ENCODE results near the gene PDHX. TPM values are rescaled to one million over a fixed set of nuclear protein-coding genes. Genes with fewer than 3 reads are reported as not detected.

The PDHX gene
- total RNA-seq (10 to 100 TPM; 68.4 to 89.2 (median 77.3) TPM), polyA plus RNA-seq (59.5 TPM)
- long read RNA-seq, donor 1, transcript PDHX-201 (11 exons, 2,389 nt) = major isoform, 153 of 179 reads
- long read RNA-seq, donor 1, partial matches to known transcripts = 9 of 179 reads
- long read RNA-seq, donor 1, other reads (novel, unspliced or antisense) = 14 of 179 reads
- long read RNA-seq, donor 2, transcript PDHX-201 (11 exons, 2,389 nt) = major isoform, 61 of 78 reads
- long read RNA-seq, donor 2, partial matches to known transcripts = 10 of 78 reads
- long read RNA-seq, donor 2, other reads (novel, unspliced or antisense) = 7 of 78 reads
- long read RNA-seq, donor 3, transcript PDHX-202 (6 exons, 952 nt) = minor isoform, 5 of 544 reads
- long read RNA-seq, donor 3, transcript PDHX-201 (11 exons, 2,389 nt) = major isoform, 434 of 544 reads
- long read RNA-seq, donor 3, partial matches to known transcripts = 77 of 544 reads
- long read RNA-seq, donor 3, other reads (novel, unspliced or antisense) = 25 of 544 reads
- long read RNA-seq, donor 4, transcript PDHX-201 (11 exons, 2,389 nt) = major isoform, 38 of 54 reads
- long read RNA-seq, donor 4, partial matches to known transcripts = 11 of 54 reads
- long read RNA-seq, donor 4, other reads (novel, unspliced or antisense) = 3 of 54 reads

DNA sequence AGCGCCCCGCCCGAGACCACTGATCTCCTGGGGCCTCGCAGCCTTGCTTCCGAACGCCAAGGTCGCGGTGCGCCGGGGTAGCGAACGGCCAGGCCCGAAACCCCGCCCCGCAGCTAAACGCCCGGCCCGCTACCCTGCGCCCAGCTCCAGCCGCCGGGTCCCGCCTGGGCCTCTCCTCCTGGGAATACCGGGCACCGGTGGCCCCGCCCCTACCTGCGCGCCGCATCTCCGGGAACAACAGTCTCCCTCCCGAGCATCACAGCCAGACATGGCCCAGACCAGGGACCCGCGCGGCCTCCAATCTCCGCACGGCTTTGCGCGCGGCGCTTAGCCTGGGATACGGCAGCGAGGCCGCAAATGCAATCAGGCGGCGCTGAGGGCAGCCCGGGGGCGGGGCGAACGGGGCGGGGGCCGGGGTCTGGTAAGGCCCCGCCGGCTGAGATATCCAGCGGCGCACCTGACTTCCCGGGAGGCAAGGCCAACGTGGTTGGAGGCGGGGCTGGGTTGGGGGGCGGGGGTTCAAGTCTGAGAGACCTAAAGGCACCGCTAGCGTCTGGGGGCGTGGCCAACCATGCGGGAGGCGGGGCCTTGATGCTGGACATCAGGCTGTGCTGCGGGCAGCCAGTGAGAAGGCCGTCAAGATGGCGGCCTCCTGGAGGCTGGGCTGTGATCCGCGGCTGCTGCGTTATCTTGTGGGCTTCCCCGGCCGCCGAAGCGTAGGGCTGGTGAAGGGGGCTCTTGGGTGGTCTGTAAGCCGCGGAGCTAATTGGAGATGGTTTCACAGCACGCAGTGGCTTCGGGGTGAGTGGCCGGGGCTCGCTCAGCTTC lies at the start of gene PDHX, which contains the start of gene APIP:
TSS of gene PDHX (plus strand) at position 604 of the 828 bp plus-strand sequence. CDS start at position 642, 38 bp downstream.
TSS of gene APIP (minus strand) at position 365 of the 828 bp plus-strand sequence. CDS start at position 270, 95 bp downstream.
- no peaks in the 10 kb centered on the region for H3K9me3 ChIP-seq (ENCODE audit: control insufficient read depth, low read length)
- H3K27me3 ChIP-seq (ENCODE audit: control insufficient read depth, insufficient read depth) = no peaks in the 10 kb centered on the region
- WGBS = under 1% methylated on average over 79 of the region's 79 CpGs
- DNase-seq (peak; percentile 99 to 100 (median 99)), ATAC-seq (peak; percentile 97 to 98)
- H3K27ac ChIP-seq (ENCODE audit: low read length) = peak within 1 kb of the TSS; percentile 98
- peak within 1 kb of the TSS; percentile 90 for H3K4me3 ChIP-seq (ENCODE audit: low read length)
- intact Hi-C loops (cut with DNase I) = loop anchor here in 1 of 4 donors (10.0 kb wide), 1 partner anchor 399 kb away; no protein-coding TSS in a partner anchor
- H3K4me1 ChIP-seq (ENCODE audit: control insufficient read depth, insufficient read depth, low read length) = no peaks in the 10 kb centered on the region

GRCh38 chr11:34869425-34869824 lies 47.0 kb upstream of the PDHX start:
- Histone ChIP-seq H3K27me3 (ENCODE audit: control insufficient read depth, insufficient read depth) (no peaks in the 10 kb centered on the region), H3K4me3 (ENCODE audit: low read length) (no peak overlapping the region), H3K9me3 (ENCODE audit: control insufficient read depth, low read length) (no peaks in the 10 kb centered on the region), H3K27ac (ENCODE audit: low read length) (no peak overlapping the region), H3K4me1 (ENCODE audit: control insufficient read depth, insufficient read depth, low read length) (no peaks in the 10 kb centered on the region)
- 70% methylated on average over 3 of the region's 3 CpGs for WGBS
- DNase-seq = no peak
- intact Hi-C loops (cut with DNase I) = no loop called here
- no peak for ATAC-seq

DNA sequence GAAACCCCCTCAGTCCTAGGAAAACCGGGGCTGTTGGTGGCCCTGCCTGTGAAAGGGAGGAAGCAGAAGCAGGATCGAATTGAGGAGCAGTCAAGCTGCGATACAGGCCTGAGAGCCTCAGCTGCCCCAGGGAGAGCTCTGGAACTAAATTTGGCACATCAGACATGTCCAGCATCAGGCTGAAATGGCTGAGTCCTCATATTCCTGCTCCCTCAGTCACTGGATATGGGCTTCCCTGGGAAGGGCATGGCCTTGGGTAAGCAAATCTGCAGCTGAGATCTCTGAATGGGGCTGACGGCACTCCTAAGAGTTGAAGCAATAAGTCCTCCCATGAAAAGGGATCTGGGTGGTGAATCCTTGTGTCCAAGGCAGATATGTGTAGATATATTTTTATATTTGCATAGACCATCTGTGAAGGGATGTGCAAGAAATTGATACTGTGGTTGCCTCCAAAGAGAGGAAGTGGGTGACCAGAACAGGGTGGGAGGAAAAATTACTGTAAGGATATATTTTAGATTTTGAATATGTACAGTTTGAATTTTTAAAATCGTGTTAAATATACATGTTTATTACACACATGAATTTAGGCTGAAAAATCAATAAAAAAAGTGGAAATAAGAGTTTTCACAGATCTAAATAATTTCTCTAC lies 45.7 kb upstream of the PDHX start:
- Histone ChIP-seq H3K4me3 (ENCODE audit: low read length) (no peak overlapping the region), H3K4me1 (ENCODE audit: control insufficient read depth, insufficient read depth, low read length) (no peaks in the 10 kb centered on the region), H3K9me3 (ENCODE audit: control insufficient read depth, low read length) (no peaks in the 10 kb centered on the region), H3K27ac (ENCODE audit: low read length) (no peak overlapping the region), H3K27me3 (ENCODE audit: control insufficient read depth, insufficient read depth) (no peaks in the 10 kb centered on the region)
- intact Hi-C loops (cut with DNase I) = no loop called here
- WGBS = 74% methylated on average over 5 of the region's 5 CpGs
- ATAC-seq = no peak
- DNase-seq = no peak

DNA sequence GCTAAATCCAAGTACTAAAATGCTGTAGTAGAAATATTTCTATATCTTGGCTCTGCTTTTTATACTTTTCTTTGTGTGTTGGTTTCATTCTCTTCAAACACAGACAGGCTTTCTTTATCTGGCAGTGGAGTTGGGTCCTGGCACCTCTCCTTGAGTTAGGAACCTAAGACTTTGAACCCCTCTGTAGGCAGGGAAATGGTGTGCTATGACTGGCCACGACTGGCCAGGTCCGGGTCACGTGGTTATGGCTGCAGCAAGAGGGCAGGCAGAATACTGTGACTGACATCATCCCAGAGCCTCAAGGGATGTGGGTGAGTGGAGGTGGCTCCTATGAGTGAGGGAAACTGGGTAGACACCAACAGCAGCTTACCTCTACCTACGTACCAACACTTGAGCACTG lies 42.2 kb upstream of the PDHX start:
- H3K4me3 ChIP-seq (ENCODE audit: low read length) = no peak overlapping the region
- 95% methylated on average over 4 of the region's 4 CpGs for WGBS
- no peak for DNase-seq
- H3K9me3 ChIP-seq (ENCODE audit: control insufficient read depth, low read length) = no peaks in the 10 kb centered on the region
- no peak for ATAC-seq
- H3K4me1 ChIP-seq (ENCODE audit: control insufficient read depth, insufficient read depth, low read length) = no peaks in the 10 kb centered on the region
- no peaks in the 10 kb centered on the region for H3K27me3 ChIP-seq (ENCODE audit: control insufficient read depth, insufficient read depth)
- no peak overlapping the region for H3K27ac ChIP-seq (ENCODE audit: low read length)
- intact Hi-C loops (cut with DNase I) = no loop called here

- H3K4me3 ChIP-seq (ENCODE audit: low read length) = no peak overlapping the region
- no peaks in the 10 kb centered on the region for H3K27me3 ChIP-seq (ENCODE audit: control insufficient read depth, insufficient read depth)
- intact Hi-C loops (cut with DNase I) = no loop called here
- no peaks in the 10 kb centered on the region for H3K4me1 ChIP-seq (ENCODE audit: control insufficient read depth, insufficient read depth, low read length)
- no peak overlapping the region for H3K27ac ChIP-seq (ENCODE audit: low read length)
- DNase-seq (no peak), ATAC-seq (no peak)
- H3K9me3 ChIP-seq (ENCODE audit: control insufficient read depth, low read length) = no peaks in the 10 kb centered on the region
- 90% methylated on average over 3 of the region's 3 CpGs for WGBS
Observed at GRCh38 chr11:34877375-34877975, 38.9 kb upstream of the PDHX start.

DNA sequence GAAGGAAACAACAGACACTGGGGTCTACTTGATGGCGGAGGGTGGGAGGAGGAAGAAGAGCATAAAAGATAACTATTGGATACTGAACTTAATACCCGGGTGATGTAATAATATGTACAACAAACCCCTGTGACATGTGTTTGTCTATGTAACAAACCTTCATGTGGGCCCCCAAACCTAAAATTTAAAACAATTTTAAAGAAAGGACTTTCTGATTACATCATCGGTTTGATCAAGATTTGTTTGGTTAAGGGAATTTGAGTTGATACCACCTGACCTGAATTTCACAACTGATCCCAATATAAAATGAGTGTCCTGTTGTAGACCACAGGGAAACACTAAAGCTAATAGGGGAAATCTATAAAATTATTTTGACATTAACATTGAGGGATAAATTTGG lies 34.5 kb upstream of the PDHX start:
- intact Hi-C loops (cut with DNase I) = no loop called here

DNA sequence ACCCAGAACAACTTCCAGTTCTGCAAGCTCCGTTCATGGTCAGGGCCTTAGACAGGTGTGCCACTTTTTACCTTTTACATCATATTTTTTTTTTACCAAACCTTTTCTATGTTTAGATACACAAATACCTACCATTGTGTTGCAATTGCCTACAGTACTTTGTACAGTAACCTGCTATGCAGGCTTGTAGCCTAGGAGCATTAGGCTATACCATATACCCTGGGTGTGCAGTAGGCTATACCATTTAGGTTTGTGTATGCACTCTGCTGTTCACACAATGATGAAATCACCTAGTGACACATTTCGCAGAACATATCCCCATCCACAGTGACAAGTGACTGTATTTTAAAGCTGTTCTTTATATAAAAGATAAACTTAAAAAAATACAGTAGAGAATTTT lies 29.8 kb upstream of the PDHX start:
- no peak overlapping the region for H3K4me3 ChIP-seq (ENCODE audit: low read length)
- no peak overlapping the region for H3K27ac ChIP-seq (ENCODE audit: low read length)
- intact Hi-C loops (cut with DNase I) = loop anchor here in 1 of 4 donors (5.0 kb wide), 1 partner anchor 299 kb away; no protein-coding TSS in a partner anchor
- no peaks in the 10 kb centered on the region for H3K27me3 ChIP-seq (ENCODE audit: control insufficient read depth, insufficient read depth)
- DNase-seq (no peak), ATAC-seq (no peak)
- no peaks in the 10 kb centered on the region for H3K9me3 ChIP-seq (ENCODE audit: control insufficient read depth, low read length)
- WGBS = 96% methylated on average over 2 of the region's 2 CpGs
- no peaks in the 10 kb centered on the region for H3K4me1 ChIP-seq (ENCODE audit: control insufficient read depth, insufficient read depth, low read length)

More for the DNA sequence above, 34.5 kb upstream of the PDHX start:
- Histone ChIP-seq H3K9me3 (ENCODE audit: control insufficient read depth, low read length) (no peaks in the 10 kb centered on the region), H3K27me3 (ENCODE audit: control insufficient read depth, insufficient read depth) (no peaks in the 10 kb centered on the region), H3K4me3 (ENCODE audit: low read length) (no peak overlapping the region), H3K4me1 (ENCODE audit: control insufficient read depth, insufficient read depth, low read length) (no peaks in the 10 kb centered on the region), H3K27ac (ENCODE audit: low read length) (no peak overlapping the region)
- DNase-seq (no peak), ATAC-seq (no peak)
- 97% methylated on average over 3 of the region's 3 CpGs for WGBS

DNA sequence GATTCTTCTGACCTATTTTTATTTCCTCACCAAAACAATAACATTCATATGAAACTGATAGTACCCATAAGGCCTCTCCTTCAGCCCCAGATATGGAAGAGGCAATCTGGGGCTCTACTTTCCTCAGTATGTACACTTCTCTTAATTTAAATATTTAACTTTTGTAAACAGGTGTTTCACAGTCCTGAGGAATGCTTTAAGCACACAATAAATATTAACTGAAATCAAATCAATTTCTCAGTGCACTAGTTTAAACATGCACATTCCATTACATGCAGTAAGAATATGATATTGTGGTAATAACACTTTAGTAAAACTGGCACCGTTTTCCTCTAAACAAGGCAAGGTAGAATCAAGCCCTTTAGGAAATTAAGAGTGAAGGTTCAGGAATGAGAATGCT lies 29.2 kb upstream of the PDHX start:
- Histone ChIP-seq H3K27me3 (ENCODE audit: control insufficient read depth, insufficient read depth) (no peaks in the 10 kb centered on the region), H3K27ac (ENCODE audit: low read length) (no peak overlapping the region), H3K4me3 (ENCODE audit: low read length) (no peak overlapping the region), H3K9me3 (ENCODE audit: control insufficient read depth, low read length) (no peaks in the 10 kb centered on the region), H3K4me1 (ENCODE audit: control insufficient read depth, insufficient read depth, low read length) (no peaks in the 10 kb centered on the region)
- DNase-seq = no peak
- no peak for ATAC-seq
- WGBS = 97% methylated on average over 1 of the region's 1 CpG
- intact Hi-C loops (cut with DNase I) = loop anchor here in 1 of 4 donors (5.0 kb wide), 1 partner anchor 300 kb away; no protein-coding TSS in a partner anchor

DNA sequence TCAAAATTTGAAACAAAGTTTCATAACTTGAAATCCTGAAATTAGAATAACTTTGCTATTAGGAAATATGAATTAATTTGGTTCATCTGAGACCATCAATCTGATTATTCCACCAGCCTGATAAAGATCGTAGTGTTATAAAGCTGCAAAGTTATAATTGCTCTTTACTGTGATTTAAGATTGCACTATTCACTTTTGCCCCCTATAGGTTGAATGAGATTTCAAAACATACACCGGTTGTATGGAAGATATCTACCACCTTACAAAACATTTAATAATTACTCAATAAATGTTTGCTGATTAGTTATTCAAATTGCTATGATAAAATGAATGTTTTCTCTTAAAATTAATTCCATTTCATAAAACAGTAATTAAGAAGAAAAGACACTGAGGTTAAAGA lies 26.3 kb upstream of the PDHX start:
- H3K27me3 ChIP-seq (ENCODE audit: control insufficient read depth, insufficient read depth) = no peaks in the 10 kb centered on the region
- H3K9me3 ChIP-seq (ENCODE audit: control insufficient read depth, low read length) = no peaks in the 10 kb centered on the region
- no peaks in the 10 kb centered on the region for H3K4me1 ChIP-seq (ENCODE audit: control insufficient read depth, insufficient read depth, low read length)
- H3K27ac ChIP-seq (ENCODE audit: low read length) = no peak overlapping the region
- no peak for ATAC-seq
- no peak overlapping the region for H3K4me3 ChIP-seq (ENCODE audit: low read length)
- intact Hi-C loops (cut with DNase I) = loop anchor here in 3 of 4 donors (5.0 kb wide), 1 partner anchor 303 kb away; no protein-coding TSS in a partner anchor
- no peak for DNase-seq
- WGBS = 52% methylated on average over 2 of the region's 2 CpGs

GRCh38 chr11:34890812-34891211 lies 25.6 kb upstream of the PDHX start:
- ATAC-seq (no peak), DNase-seq (no peak)
- no peaks in the 10 kb centered on the region for H3K4me1 ChIP-seq (ENCODE audit: control insufficient read depth, insufficient read depth, low read length)
- intact Hi-C loops (cut with DNase I) = loop anchor here in 3 of 4 donors (5.0 kb wide), 1 partner anchor 304 kb away; no protein-coding TSS in a partner anchor
- no peaks in the 10 kb centered on the region for H3K27me3 ChIP-seq (ENCODE audit: control insufficient read depth, insufficient read depth)
- 75% methylated on average over 1 of the region's 1 CpG for WGBS
- H3K4me3 ChIP-seq (ENCODE audit: low read length) = no peak overlapping the region
- no peaks in the 10 kb centered on the region for H3K9me3 ChIP-seq (ENCODE audit: control insufficient read depth, low read length)
- H3K27ac ChIP-seq (ENCODE audit: low read length) = no peak overlapping the region
